ENCODE measurements around the gene ACBD3. TPM values are rescaled to one million over a fixed set of nuclear protein-coding genes. Genes with fewer than 3 reads are reported as not detected.

ACBD3 gene
- total RNA-seq, 2 donors from 2014 or later = 27.0 to 34.3 TPM

DNA sequence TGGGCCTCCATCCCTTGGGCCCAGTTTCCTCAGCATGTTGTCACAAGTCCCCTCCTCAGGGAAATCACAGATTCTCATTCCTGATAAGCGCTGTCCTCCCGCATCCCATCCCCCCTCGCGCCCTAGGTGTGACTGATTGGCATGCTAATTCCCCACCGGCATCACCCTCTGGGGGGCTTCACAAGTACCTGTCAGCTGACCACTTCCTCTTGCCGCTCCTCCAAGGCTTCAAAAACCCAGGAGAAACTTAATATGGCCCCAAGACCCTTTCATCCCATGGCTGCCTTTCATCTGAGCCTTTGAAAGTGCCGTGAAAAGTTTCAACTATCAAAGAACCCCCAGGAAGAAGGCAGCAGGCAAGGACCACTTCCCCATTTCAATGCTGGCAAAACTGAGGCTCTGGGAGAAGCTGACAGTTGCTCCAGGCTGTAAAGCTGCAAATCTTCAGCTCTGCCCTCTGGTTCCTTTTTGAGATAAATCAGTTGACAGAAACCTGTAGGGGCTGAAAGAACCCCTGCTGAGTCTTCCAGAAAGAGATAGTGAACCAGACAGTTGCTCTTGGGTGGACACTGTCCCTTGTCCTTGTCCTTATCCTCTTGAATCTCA is 24.1 kb upstream of the ACBD3 start:
- intact Hi-C loops (cut with DNase I) = no loop called here
- Histone ChIP-seq H3K36me3 (replicated peaks in 1 of 2; ENCODE audit: insufficient read depth in 1 of 2, low read depth in 2 of 2) (no peaks in the 10 kb centered on the region), H3K4me3 (no peak overlapping the region), H3K27ac (no peak overlapping the region), H3K4me1 (no peaks in the 10 kb centered on the region), H3K9me3 (no peaks in the 10 kb centered on the region), H3K27me3 (no peaks in the 10 kb centered on the region)
- TF ChIP-seq, protein P1, sequence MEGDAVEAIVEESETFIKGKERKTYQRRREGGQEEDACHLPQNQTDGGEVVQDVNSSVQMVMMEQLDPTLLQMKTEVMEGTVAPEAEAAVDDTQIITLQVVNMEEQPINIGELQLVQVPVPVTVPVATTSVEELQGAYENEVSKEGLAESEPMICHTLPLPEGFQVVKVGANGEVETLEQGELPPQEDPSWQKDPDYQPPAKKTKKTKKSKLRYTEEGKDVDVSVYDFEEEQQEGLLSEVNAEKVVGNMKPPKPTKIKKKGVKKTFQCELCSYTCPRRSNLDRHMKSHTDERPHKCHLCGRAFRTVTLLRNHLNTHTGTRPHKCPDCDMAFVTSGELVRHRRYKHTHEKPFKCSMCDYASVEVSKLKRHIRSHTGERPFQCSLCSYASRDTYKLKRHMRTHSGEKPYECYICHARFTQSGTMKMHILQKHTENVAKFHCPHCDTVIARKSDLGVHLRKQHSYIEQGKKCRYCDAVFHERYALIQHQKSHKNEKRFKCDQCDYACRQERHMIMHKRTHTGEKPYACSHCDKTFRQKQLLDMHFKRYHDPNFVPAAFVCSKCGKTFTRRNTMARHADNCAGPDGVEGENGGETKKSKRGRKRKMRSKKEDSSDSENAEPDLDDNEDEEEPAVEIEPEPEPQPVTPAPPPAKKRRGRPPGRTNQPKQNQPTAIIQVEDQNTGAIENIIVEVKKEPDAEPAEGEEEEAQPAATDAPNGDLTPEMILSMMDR (IDR thresholded peaks at IDR 0.05) = no peak
- TF ChIP-seq POLR2A (IDR thresholded peaks at IDR 0.05) = no peak
- ATAC-seq (no peak), DNase-seq (no peak)
- 74 to 79% methylated on average over 7 of the region's 7 CpGs for WGBS, 2 donors

DNA sequence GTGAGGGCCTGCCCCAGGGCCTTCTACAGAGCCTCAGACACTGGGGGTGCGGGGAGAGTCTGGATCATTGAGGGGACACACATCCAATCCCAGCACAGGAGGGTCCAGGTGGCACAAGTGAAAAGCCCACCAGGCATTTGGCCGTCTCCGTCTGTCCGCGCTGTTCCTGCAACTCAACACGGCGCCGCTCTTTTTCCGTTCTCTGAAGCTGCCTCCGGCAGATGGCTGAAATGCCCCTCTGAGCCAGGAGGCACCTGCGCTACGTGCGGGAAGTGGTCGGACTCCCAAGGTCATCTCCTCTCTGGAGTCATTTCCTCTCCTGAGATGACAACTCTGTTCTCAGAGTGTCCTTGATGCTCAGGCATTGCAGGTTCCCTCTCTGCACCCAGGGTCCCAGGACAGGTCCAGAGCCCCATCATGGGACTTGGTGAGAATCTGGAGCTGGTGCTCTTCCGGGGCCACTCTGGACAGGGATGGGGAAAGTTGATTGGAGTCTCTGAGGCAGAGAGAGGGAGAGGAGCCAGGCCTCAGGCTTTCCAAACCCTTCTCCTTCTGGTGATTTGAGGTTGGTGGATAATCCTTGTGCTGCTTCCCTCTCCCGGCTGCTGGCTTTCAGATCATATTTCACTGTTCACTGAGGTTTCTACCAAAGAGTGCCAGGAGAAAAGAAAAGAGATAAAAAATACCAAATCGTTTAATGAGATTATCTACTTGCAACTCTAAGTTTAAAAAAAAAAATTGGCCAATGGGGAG is 22.9 kb upstream of the ACBD3 start:
- Histone ChIP-seq H3K27me3 (no peaks in the 10 kb centered on the region), H3K36me3 (replicated peaks in 1 of 2; ENCODE audit: insufficient read depth in 1 of 2, low read depth in 2 of 2) (no peaks in the 10 kb centered on the region), H3K4me1 (no peaks in the 10 kb centered on the region), H3K9me3 (no peaks in the 10 kb centered on the region), H3K27ac (no peak overlapping the region), H3K4me3 (no peak overlapping the region)
- DNase-seq (no peak), ATAC-seq (no peak)
- intact Hi-C loops (cut with DNase I) = no loop called here
- 78 to 83% methylated on average over 16 to 17 of the region's 17 CpGs for WGBS, 2 donors
- TF ChIP-seq, protein P1 (IDR thresholded peaks at IDR 0.05) = no peak
- TF ChIP-seq POLR2A (IDR thresholded peaks at IDR 0.05) = no peak

DNA sequence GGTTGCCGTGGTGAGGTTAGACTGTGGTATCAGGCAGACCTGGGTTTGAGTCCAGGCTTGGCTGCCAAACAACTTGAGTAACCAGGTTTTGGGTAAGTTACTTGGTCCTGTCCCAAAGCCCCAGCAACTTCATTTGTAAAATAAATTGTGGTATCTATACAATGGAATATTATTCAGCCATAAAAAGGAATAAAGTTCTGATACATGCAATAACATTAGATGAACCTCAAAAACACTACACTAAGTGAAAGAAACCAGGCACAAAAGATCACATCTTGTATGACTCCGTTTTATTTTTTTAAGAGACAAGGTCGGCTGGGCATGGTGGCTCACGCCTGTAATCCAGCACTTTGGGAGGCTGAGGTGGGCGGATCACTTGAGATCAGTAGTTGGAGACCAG is 20.5 kb upstream of the ACBD3 start:
- ATAC-seq = no peak
- intact Hi-C loops (cut with DNase I) = no loop called here
- no peak overlapping the region for H3K4me3 ChIP-seq
- no peaks in the 10 kb centered on the region for H3K36me3 ChIP-seq (replicated peaks in 1 of 2; ENCODE audit: insufficient read depth in 1 of 2, low read depth in 2 of 2)
- 88 to 91% methylated on average over 5 of the region's 5 CpGs for WGBS, 2 donors
- TF ChIP-seq POLR2A (IDR thresholded peaks at IDR 0.05) = no peak
- TF ChIP-seq, protein P1 (IDR thresholded peaks at IDR 0.05) = no peak
- no peaks in the 10 kb centered on the region for H3K27me3 ChIP-seq
- H3K27ac ChIP-seq = no peak overlapping the region
- no peaks in the 10 kb centered on the region for H3K9me3 ChIP-seq
- DNase-seq = no peak
- H3K4me1 ChIP-seq = no peaks in the 10 kb centered on the region

DNA sequence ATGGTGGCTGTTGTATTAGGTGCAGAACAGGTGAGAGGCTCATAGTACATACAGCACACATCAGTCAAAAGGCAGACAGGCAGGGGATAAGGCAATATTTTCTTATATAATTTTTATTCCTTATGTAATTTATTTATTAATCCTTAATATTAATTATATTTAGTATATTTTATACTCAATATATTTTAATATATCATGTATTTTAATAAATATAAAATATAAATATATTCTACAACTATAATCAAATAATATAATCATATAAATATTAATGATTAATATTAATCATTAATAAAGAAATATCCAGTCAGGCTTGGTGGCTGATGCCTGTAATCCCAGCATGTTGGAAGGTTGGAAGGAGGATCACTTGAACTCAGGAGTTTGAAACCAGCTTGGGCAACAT is 17.7 kb upstream of the ACBD3 start:
- DNase-seq = no peak
- TF ChIP-seq, protein P1 (IDR thresholded peaks at IDR 0.05) = no peak
- TF ChIP-seq POLR2A (IDR thresholded peaks at IDR 0.05) = no peak
- Histone ChIP-seq H3K9me3 (no peaks in the 10 kb centered on the region), H3K4me1 (no peaks in the 10 kb centered on the region), H3K36me3 (replicated peaks in 1 of 2; ENCODE audit: insufficient read depth in 1 of 2, low read depth in 2 of 2) (no peaks in the 10 kb centered on the region), H3K27ac (no peak overlapping the region), H3K4me3 (no peak overlapping the region), H3K27me3 (no peaks in the 10 kb centered on the region)
- ATAC-seq = no peak
- intact Hi-C loops (cut with DNase I) = no loop called here

DNA sequence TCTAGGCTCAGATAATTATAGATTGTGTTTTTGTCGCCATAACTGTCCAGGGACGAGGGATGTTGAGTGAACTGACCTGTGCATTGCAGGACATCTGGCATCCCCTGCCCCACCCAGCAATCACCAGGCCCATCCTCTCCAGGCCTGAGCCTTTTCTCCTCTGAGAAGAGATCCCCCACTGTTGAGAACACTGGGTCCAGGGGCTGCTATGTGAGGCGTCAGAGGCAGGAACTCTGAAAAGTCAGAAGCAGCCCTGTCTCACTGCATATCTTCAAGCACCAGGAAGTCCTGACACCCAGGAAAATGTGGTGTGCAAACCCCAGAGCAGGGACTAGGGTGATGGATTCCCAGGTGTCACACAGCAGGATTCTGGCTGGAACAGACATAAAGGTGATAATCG is 17.1 kb upstream of the ACBD3 start:
- DNase-seq (no peak), ATAC-seq (no peak)
- H3K36me3 ChIP-seq (replicated peaks in 1 of 2; ENCODE audit: insufficient read depth in 1 of 2, low read depth in 2 of 2) = no peaks in the 10 kb centered on the region
- 86 to 94% methylated on average over 4 of the region's 4 CpGs for WGBS, 2 donors
- TF ChIP-seq, protein P1 (IDR thresholded peaks at IDR 0.05) = no peak
- TF ChIP-seq POLR2A (IDR thresholded peaks at IDR 0.05) = no peak
- no peaks in the 10 kb centered on the region for H3K4me1 ChIP-seq
- no peak overlapping the region for H3K4me3 ChIP-seq
- no peaks in the 10 kb centered on the region for H3K9me3 ChIP-seq
- intact Hi-C loops (cut with DNase I) = no loop called here
- no peak overlapping the region for H3K27ac ChIP-seq
- H3K27me3 ChIP-seq = no peaks in the 10 kb centered on the region

Measured in body of pancreas (tissue), 4 donors.